Activated CD8-positive, alpha-beta memory T cell treated with anti-CD3 and anti-CD28 coated beads for 4 hours (primary cell): Measurements from ENCODE around the gene MAP4K4.
"Not testable (repeated sequence)": the region's sequence is repeated elsewhere in the genome, so short reads cannot be mapped to it uniquely, and the experiment has no call there.

ENCODE experiments used
- DNase-seq, 2 donors: peaks; one replicate each; pipeline ENCODE4 v3.0.0-alpha.2; 2020; ENCODE audit warnings: low read depth in 2 of 2

The MAP4K4 gene

GRCh38 chr2:101743288-101743687, 45.8 kb downstream of the MAP4K4 start:
- no peak for DNase-seq

DNA sequence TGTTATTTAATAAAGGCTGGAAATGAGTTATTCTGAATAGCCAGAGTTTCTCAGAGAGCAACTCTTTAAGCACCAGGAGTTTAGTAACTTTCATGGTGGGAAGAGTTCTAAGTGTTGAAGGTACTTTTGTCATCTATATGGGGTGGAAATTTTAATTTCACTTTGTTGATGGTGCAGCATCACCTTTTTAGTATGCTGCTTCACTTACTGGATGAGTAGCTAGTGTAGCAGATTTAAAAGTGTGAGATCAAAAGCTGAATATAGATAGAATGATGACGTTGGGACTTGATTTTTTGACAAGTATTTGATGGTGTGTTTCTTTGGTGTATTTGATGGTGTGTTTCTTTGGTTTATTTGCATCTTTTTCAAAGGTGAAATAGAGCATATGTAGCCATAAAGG, 47.3 kb downstream of the MAP4K4 start:
- no peak for DNase-seq

- no peak for DNase-seq
Observed at GRCh38 chr2:101745711-101746694, 48.5 kb downstream of the MAP4K4 start.

GRCh38 chr2:101748000-101748399, 50.5 kb downstream of the MAP4K4 start:
- DNase-seq: no peak

GRCh38 chr2:101748462-101748861, 51.0 kb downstream of the MAP4K4 start:
- DNase-seq: not testable (repeated sequence)

- no peak for DNase-seq
Observed at GRCh38 chr2:101750688-101751087, 53.2 kb downstream of the MAP4K4 start.

- DNase-seq: no peak
Observed at GRCh38 chr2:101751276-101751815, 53.8 kb downstream of the MAP4K4 start.

- no peak for DNase-seq
Observed at GRCh38 chr2:101751875-101752619, 54.5 kb downstream of the MAP4K4 start.

DNA sequence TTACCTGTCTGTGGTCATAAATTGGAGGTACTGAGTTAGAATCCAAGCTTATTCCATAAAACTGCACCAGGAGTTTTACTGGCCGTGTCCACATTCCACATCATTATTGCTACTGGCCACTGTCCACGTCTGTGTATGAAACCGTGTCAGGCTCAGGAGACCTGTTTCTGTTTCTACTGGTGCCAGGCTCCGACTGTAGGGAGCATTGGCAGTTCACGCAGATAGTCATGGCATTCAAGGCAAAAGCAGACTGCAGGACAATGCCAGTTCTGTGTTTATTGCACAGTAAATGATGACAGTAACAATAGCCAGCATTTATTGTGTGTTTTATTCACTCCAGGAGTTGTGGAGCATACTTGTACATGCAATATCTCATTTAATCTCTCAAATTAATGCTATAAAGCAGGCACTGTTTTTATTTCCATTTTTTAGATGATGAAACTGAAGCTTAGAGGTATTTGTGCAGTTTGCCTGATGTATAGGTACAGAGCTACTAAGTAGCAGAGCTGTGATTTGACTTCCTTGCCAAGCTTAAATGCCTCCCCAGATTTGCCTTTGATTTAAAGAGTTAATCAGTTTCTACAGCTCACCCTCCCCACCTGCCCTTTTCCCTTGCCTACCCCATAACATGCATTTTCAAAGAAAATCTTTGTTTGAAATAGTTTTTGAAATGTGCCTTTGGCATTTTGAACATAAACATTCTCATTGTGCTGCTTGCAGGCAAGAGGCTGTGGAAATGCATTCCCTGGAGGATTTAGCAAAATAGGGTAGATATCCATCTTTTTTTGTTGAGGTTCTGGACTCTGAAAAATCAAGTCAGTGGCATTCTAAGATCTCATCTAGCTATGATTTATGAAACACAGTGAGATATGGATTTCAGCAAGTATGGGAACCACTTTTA, 55.5 kb downstream of the MAP4K4 start:
- no peak for DNase-seq

DNA sequence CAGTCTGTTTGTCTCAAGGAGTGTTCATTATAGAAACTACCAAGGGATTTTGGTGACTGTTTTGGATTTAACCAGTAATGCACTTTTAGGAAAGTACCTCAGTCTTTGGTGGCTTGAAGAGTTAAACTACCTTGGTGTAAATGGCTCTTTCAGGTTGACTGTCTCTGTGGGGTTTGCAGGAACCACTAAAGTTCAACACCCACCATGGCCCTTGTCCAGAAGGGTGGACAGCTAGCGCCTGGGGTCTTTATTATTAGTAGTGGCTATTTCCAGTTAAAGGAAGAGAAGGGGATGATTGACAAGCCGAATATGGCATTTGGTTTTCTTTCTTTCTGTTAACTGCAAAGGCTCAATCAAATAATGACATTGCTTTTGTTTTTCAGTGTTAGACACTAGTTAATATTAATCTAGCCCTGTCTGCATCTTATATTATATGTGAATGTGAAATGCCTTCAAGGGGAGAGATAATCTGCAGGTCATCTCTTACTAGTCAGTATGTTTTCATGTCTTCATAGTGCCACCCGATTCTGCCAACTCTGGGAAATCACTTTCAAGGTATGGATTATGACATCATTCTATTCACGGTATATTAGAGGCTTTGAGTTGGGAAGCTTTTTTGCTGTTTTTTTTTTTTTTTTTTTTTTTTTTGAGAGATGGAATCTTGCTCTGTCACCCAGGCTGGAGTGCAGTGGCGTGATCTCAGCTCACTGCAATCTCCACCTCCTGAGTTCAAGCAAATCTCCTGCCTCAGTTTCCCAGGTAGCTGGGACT, 56.4 kb downstream of the MAP4K4 start:
- no peak for DNase-seq

GRCh38 chr2:101754618-101755017, 57.1 kb downstream of the MAP4K4 start:
- no peak for DNase-seq

GRCh38 chr2:101756266-101756665, 58.8 kb downstream of the MAP4K4 start:
- no peak for DNase-seq

- DNase-seq: no peak
Observed at GRCh38 chr2:101758001-101758400, 60.5 kb downstream of the MAP4K4 start.

- DNase-seq: no peak
Observed at GRCh38 chr2:101759162-101759561, 61.7 kb downstream of the MAP4K4 start.

DNA sequence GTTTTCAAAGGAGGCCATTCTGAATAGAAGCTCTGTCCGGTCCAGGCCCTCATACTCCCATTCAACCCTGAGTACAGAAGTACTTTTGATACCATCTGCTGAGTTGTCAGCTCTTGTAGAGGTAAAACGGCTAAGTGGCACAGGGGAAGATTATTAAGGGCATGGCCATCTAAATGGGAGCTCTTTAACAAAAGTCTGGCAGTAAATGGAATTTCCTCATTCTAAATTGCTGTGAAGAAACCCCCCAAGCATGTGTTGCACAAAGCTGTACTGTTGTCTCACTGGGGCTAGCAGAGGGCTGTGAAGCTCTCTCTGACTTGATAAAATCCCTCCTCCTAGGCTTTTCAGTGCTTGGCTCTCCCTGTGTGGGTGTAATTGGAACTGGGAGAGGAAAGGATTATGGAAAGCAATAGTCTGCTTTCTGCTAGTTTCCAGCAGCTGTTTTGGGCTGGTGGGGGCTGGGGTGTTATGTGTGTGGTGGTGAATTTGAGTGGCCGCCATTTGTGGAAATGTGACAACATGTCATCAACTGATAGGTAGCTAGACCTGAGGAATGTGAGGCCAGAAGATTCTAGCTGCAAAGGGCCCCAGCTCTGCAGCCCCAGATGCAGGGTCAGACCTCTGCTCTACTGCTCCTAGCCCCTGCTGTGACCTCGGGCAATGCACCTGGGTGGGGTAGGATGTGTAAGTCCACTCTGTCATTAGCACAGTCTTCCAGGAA, 65.1 kb downstream of the MAP4K4 start:
- no peak for DNase-seq

GRCh38 chr2:101763496-101764333, 66.2 kb downstream of the MAP4K4 start:
- DNase-seq: no peak

- DNase-seq: no peak
Observed at GRCh38 chr2:101766337-101766736, 68.8 kb downstream of the MAP4K4 start.

- DNase-seq: no peak
Observed at GRCh38 chr2:101766871-101767739, 69.6 kb downstream of the MAP4K4 start.
